H9 (cell line): Measurements from ENCODE around the gene TNNI3. TPM values are rescaled to one million over a fixed set of nuclear protein-coding genes. Genes with fewer than 3 reads are reported as not detected.

Experiments
- DNase-seq: peaks from one replicate; pipeline ENCODE4 v3.0.0-alpha.2; 2017
- H2AFZ ChIP-seq: one replicate; pipeline ENCODE4 v1.6.1; 2013; ENCODE audit warnings: mild to moderate bottlenecking, low read length, control low read depth, moderate library complexity
- H2AK5ac ChIP-seq: 2 replicates; pipeline ENCODE4 v1.6.1; 2013; ENCODE audit warnings: low read length, control low read depth, mixed read lengths; ENCODE audit not compliant: insufficient read length
- H2BK120ac ChIP-seq: one replicate; pipeline ENCODE4 v1.6.1; 2013; ENCODE audit warnings: low read depth, mild to moderate bottlenecking, low read length, control low read depth, inconsistent platforms; ENCODE audit not compliant: poor library complexity, severe bottlenecking
- H2BK12ac ChIP-seq: 2 replicates; pipeline ENCODE4 v1.6.1; 2013; ENCODE audit warnings: low read length, control low read depth, mixed read lengths, low read depth; ENCODE audit not compliant: insufficient read length
- H2BK15ac ChIP-seq: 2 replicates; pipeline ENCODE4 v1.6.1; 2013; ENCODE audit warnings: low read depth, low read length, control low read depth
- H2BK20ac ChIP-seq: one replicate; pipeline ENCODE4 v1.6.1; 2013; ENCODE audit warnings: low read depth, mild to moderate bottlenecking, low read length, control low read depth, inconsistent platforms; ENCODE audit not compliant: poor library complexity, severe bottlenecking
- H2BK5ac ChIP-seq: 2 replicates; pipeline ENCODE4 v1.6.1; 2013; ENCODE audit warnings: low read length, control low read depth, mixed read lengths; ENCODE audit not compliant: insufficient read length
- H3K14ac ChIP-seq: 2 replicates; pipeline ENCODE4 v1.6.1; 2013; ENCODE audit warnings: low read length, control low read depth; ENCODE audit not compliant: insufficient read depth
- H3K18ac ChIP-seq: 2 replicates; pipeline ENCODE4 v1.6.1; 2013; ENCODE audit warnings: low read depth, mild to moderate bottlenecking, mixed read lengths, low read length, control low read depth; ENCODE audit not compliant: insufficient read length
- H3K23ac ChIP-seq: 2 replicates; pipeline ENCODE4 v1.6.1; 2013; ENCODE audit warnings: low read length, control low read depth, mixed read lengths, low read depth; ENCODE audit not compliant: insufficient read length
- H3K23me2 ChIP-seq: 2 replicates; pipeline ENCODE4 v1.6.1; 2013; ENCODE audit warnings: low read depth, mild to moderate bottlenecking, mixed read lengths, low read length, control low read depth; ENCODE audit not compliant: insufficient read length, poor library complexity, severe bottlenecking
- H3K27ac ChIP-seq: 2 replicates; pipeline ENCODE4 v1.5.1; 2013; ENCODE audit warnings: low read length, control low read depth, mixed read lengths, low read depth; ENCODE audit not compliant: insufficient read length
- H3K27me3 ChIP-seq: 2 replicates; pipeline ENCODE4 v1.6.1; 2013; ENCODE audit warnings: low read length, control low read depth, inconsistent platforms; ENCODE audit not compliant: insufficient read depth
- H3K4ac ChIP-seq: 2 replicates; pipeline ENCODE4 v1.6.1; 2013; ENCODE audit warnings: low read depth, mild to moderate bottlenecking, control low read depth, inconsistent platforms, low read length, moderate library complexity
- H3K4me1 ChIP-seq: 2 replicates; pipeline ENCODE4 v1.6.1; 2013; ENCODE audit warnings: low read length, control low read depth, inconsistent platforms; ENCODE audit not compliant: insufficient read depth
- H3K4me2 ChIP-seq: 2 replicates; pipeline ENCODE4 v1.6.1; 2013; ENCODE audit warnings: low read length, control low read depth, mixed read lengths; ENCODE audit not compliant: insufficient read length, insufficient read depth
- H3K56ac ChIP-seq: 2 replicates; pipeline ENCODE4 v1.6.1; 2013; ENCODE audit warnings: low read depth, mild to moderate bottlenecking, mixed read lengths, low read length, control low read depth; ENCODE audit not compliant: insufficient read length
- H3K79me1 ChIP-seq: 2 replicates; pipeline ENCODE4 v1.6.1; 2013; ENCODE audit warnings: low read depth, mild to moderate bottlenecking, moderate library complexity, low read length, control low read depth, inconsistent platforms; ENCODE audit not compliant: insufficient read depth, poor library complexity, severe bottlenecking
- H3K79me2 ChIP-seq: 2 replicates; pipeline ENCODE4 v1.6.1; 2013; ENCODE audit warnings: low read length, control low read depth, inconsistent platforms; ENCODE audit not compliant: insufficient read depth
- H3K9ac ChIP-seq: 2 replicates; pipeline ENCODE4 v1.6.1; 2013; ENCODE audit warnings: low read length, control low read depth, mixed read lengths; ENCODE audit not compliant: insufficient read length; ENCODE audit errors: extremely low read depth
- H3K9me3 ChIP-seq: one replicate; pipeline ENCODE4 v1.6.1; 2013; ENCODE audit warnings: low read depth, low read length, inconsistent platforms; ENCODE audit not compliant: control insufficient read depth
- H3T11ph ChIP-seq: one replicate; pipeline ENCODE4 v1.6.1; 2013; ENCODE audit warnings: mild to moderate bottlenecking, low read length, control low read depth, inconsistent platforms
- H4K20me1 ChIP-seq: one replicate; pipeline ENCODE4 v1.6.1; 2013; ENCODE audit not compliant: control insufficient read depth, insufficient read length, insufficient read depth
- H4K5ac ChIP-seq: 2 replicates; pipeline ENCODE4 v1.6.1; 2013; ENCODE audit warnings: low read depth, mild to moderate bottlenecking, mixed read lengths, low read length, control low read depth; ENCODE audit not compliant: insufficient read length
- H4K8ac ChIP-seq: replicated peaks from 2 replicates; pipeline ENCODE4 v1.6.1; 2013; ENCODE audit warnings: low read length, control low read depth, mixed read lengths, low read depth; ENCODE audit not compliant: insufficient read length
- H4K91ac ChIP-seq: 2 replicates; pipeline ENCODE4 v1.6.1; 2013; ENCODE audit warnings: low read depth, mild to moderate bottlenecking, moderate library complexity, mixed read lengths, low read length, control low read depth; ENCODE audit not compliant: insufficient read length
- H3K27ac Mint-ChIP-seq, 3 experiments: 2 replicates in 2 of 3; 3 replicates in 1 of 3; pipeline ENCODE4 v1.8.0; 2020 to 2021; ENCODE audit warnings: mixed read lengths in 3 of 3, mild to moderate bottlenecking in 1 of 3, moderate library complexity in 1 of 3
- H3K27me3 Mint-ChIP-seq: 2 replicates; pipeline ENCODE4 v1.8.0; 2021; ENCODE audit warnings: low read depth, mild to moderate bottlenecking, moderate library complexity, mixed read lengths
- H3K36me3 Mint-ChIP-seq, 3 experiments: 2 replicates in 2 of 3; 3 replicates in 1 of 3; pipeline ENCODE4 v1.8.0; 2020 to 2021; ENCODE audit warnings: low read depth in 3 of 3, mixed read lengths in 3 of 3; ENCODE audit not compliant: insufficient read depth in 1 of 3
- H3K4me1 Mint-ChIP-seq, 2 experiments: 2 replicates each; pipeline ENCODE4 v1.8.0; 2020; ENCODE audit warnings: mixed read lengths in 2 of 2
- H3K4me3 Mint-ChIP-seq, 2 experiments: 2 replicates in 1 of 2; 3 replicates in 1 of 2; pipeline ENCODE4 v1.8.0; 2020 to 2021; ENCODE audit warnings: mild to moderate bottlenecking in 2 of 2, mixed read lengths in 2 of 2, moderate library complexity in 1 of 2
- H3K9me3 Mint-ChIP-seq, 2 experiments: 2 replicates in 1 of 2; 3 replicates in 1 of 2; pipeline ENCODE4 v1.8.0; 2020; ENCODE audit warnings: mild to moderate bottlenecking in 2 of 2, mixed read lengths in 2 of 2, moderate library complexity in 1 of 2
- CTCF ChIP-seq: fragments of 200-600 bp; sonication (generic); conservative IDR thresholded peaks from 3 replicates; pipeline ENCODE4 v1.8.0; 2021; ENCODE audit warnings: antibody characterized with exemption, mild to moderate bottlenecking
- WGBS: extraction: QIAGEN DNeasy Blood & Tissue Kit; methylation state at CpG from one replicate; pipeline ENCODE4 v1.1.7; 2013; ENCODE audit warnings: missing lambda C conversion rate, low lambda C conversion rate, mixed read lengths; ENCODE audit not compliant: insufficient read length; ENCODE audit errors: extremely low coverage; 5-methylcytosine and 5-hydroxymethylcytosine counted together
- total RNA-seq: library from RNA; stranded (reverse); gene quantifications from 2 replicates; pipeline ENCODE4 v1.2.1, GENCODE V29; 2021

TNNI3 gene
- total RNA-seq, 1 experiment from 2014 or later: 36.9 TPM

GRCh38 chr19:55158423-55158822 is 891 bp upstream of the TNNI3 start:
- Histone ChIP-seq H3K79me1 (no peaks in the 10 kb centered on the region), H3K9ac (no peak overlapping the region), H3K4ac (no peak overlapping the region), H3K79me2 (no peaks in the 10 kb centered on the region), H3K9me3 (no peaks in the 10 kb centered on the region), H2BK5ac (no peak overlapping the region), H3T11ph (no peak overlapping the region), H2BK120ac (no peak overlapping the region), H2AK5ac (no peak overlapping the region), H2AFZ (no peak overlapping the region), H3K27me3 (no peaks in the 10 kb centered on the region; the same call in 1 of the 2 replicates), H3K4me2 (no peak overlapping the region), H3K56ac (no peak overlapping the region), H3K18ac (no peak overlapping the region), H3K14ac (no peak overlapping the region), H3K4me1 (no peaks in the 10 kb centered on the region; the same call in 1 of the 2 replicates), H2BK20ac (no peak overlapping the region), H3K23me2 (peaks cover 13% of the 10 kb centered on the region), H2BK15ac (no peak overlapping the region), H4K91ac (no peak overlapping the region), H3K23ac (no peak overlapping the region), H4K8ac (no peak overlapping the region), H4K20me1 (no peaks in the 10 kb centered on the region), H4K5ac (no peak overlapping the region), H2BK12ac (no peak overlapping the region), H3K27ac (no peak overlapping the region)
- Mint-ChIP-seq H3K36me3 (peaks cover 10 to 14% (median 11%) of the 10 kb centered on the region in 3 experiments; a peak in 6 of 7 replicates), H3K4me1 (peaks cover 18 to 27% of the 10 kb centered on the region in 2 experiments), H3K27me3 (peaks cover 25% of the 10 kb centered on the region), H3K4me3 (peak overlapping the region in 1 of 2 experiments; percentile 64; a peak in 3 of 5 replicates), H3K27ac (no peak overlapping the region), H3K9me3 (no peaks in the 10 kb centered on the region)
- TF ChIP-seq CTCF: no peak
- no CpG with 5 or more reads among the region's 4 CpGs for WGBS
- DNase-seq: no peak
